Tibial nerve (tissue), 4 donors: ENCODE results near the gene NPR3. TPM values are rescaled to one million over a fixed set of nuclear protein-coding genes. Genes with fewer than 3 reads are reported as not detected.

Experiments
- DNase-seq, 2 donors: peaks; one replicate each; pipeline ENCODE4 v3.0.0-alpha.2; 2019; ENCODE audit warnings: low spot score in 2 of 2
- H3K27ac ChIP-seq, 4 donors: fragments of 200-600 bp; sonication (generic) in 3 of 4; one replicate each; pipeline ENCODE4 v1.5.1; 2017 to 2019; ENCODE audit warnings: mild to moderate bottlenecking in 1 of 4
- H3K27me3 ChIP-seq, 2 donors: fragments of 200-600 bp; sonication (generic) in 1 of 2; one replicate each; pipeline versions ENCODE4 v1.5.1 to v1.6.0; 2017 to 2019
- H3K36me3 ChIP-seq, 3 donors: fragments of 200-600 bp; sonication (generic); one replicate each; pipeline ENCODE4 v1.5.1; 2018 to 2019
- H3K4me1 ChIP-seq, 4 donors: fragments of 200-600 bp; sonication (generic) in 3 of 4; one replicate each; pipeline ENCODE4 v1.5.1; 2017 to 2019
- H3K4me3 ChIP-seq, 4 donors: fragments of 200-600 bp; sonication (generic) in 3 of 4; one replicate each; pipeline ENCODE4 v1.5.1; 2017 to 2019; ENCODE audit warnings: mild to moderate bottlenecking in 1 of 4, moderate library complexity in 1 of 4
- H3K9me3 ChIP-seq, 4 donors: fragments of 200-600 bp; sonication (generic) in 3 of 4; one replicate each; pipeline ENCODE4 v1.5.1; 2017 to 2019
- EP300 ChIP-seq, 2 donors: sonication (generic); formaldehyde crosslinking; IDR thresholded peaks; one replicate each; pipeline ENCODE4 v1.6.1; 2017; ENCODE audit warnings: antibody characterized with exemption in 2 of 2, mild to moderate bottlenecking in 1 of 2
- POLR2A ChIP-seq, 2 donors: fragments of 450-650 bp; IDR thresholded peaks; one replicate each; pipeline ENCODE4 v1.6.1; 2017; ENCODE audit warnings: antibody characterized with exemption in 2 of 2, mild to moderate bottlenecking in 2 of 2, moderate library complexity in 2 of 2
- WGBS, 2 donors: methylation state at CpG; one replicate each; pipeline ENCODE4 v1.1.5; 2018; 5-methylcytosine and 5-hydroxymethylcytosine counted together
- total RNA-seq, 4 donors: library from RNA; depleted of rRNA; stranded (reverse); fragments of >200 nt; gene quantifications; one replicate each; pipeline ENCODE4 v1.1.0, GENCODE V29; 2016
- TF ChIP-seq, protein P1 (sequence below), 5 experiments: fragments of 200-600 bp in 3 of 5; fragments of 450-650 bp in 2 of 5; sonication (generic) in 3 of 5; IDR thresholded peaks; one replicate each; pipeline ENCODE4 v1.5.1; 2016 to 2019; ENCODE audit warnings: antibody characterized with exemption in 5 of 5, mild to moderate bottlenecking in 3 of 5, moderate library complexity in 2 of 5

The NPR3 gene
- total RNA-seq, 4 donors from 2014 or later: 10.8 to 81.5 (median 32.5) TPM

DNA sequence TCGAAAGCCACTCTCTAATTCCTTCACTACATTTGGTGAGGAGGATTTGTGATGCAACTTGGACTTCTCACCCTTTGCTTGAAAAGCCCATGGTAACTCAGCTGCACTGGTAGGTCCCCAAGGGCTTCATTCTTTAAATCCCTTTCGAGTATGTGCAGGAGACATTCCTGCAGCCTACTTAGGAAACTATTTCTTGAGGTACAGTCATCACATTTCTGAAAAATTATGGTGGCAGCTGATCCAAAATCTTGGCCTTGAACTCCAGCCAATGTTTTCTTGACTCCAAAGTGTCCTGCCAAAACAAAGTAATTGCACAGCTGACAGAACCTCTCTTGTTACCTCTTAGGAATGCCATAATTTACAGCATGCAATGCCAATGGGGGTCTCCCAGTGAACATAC, 99.7 kb downstream of the NPR3 start:
- TF ChIP-seq, protein P1, sequence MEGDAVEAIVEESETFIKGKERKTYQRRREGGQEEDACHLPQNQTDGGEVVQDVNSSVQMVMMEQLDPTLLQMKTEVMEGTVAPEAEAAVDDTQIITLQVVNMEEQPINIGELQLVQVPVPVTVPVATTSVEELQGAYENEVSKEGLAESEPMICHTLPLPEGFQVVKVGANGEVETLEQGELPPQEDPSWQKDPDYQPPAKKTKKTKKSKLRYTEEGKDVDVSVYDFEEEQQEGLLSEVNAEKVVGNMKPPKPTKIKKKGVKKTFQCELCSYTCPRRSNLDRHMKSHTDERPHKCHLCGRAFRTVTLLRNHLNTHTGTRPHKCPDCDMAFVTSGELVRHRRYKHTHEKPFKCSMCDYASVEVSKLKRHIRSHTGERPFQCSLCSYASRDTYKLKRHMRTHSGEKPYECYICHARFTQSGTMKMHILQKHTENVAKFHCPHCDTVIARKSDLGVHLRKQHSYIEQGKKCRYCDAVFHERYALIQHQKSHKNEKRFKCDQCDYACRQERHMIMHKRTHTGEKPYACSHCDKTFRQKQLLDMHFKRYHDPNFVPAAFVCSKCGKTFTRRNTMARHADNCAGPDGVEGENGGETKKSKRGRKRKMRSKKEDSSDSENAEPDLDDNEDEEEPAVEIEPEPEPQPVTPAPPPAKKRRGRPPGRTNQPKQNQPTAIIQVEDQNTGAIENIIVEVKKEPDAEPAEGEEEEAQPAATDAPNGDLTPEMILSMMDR (IDR thresholded peaks at IDR 0.05): no peak
- TF ChIP-seq EP300 (IDR thresholded peaks at IDR 0.05): peak in 1 of 2 donors; percentile 14
- no peak overlapping the region for H3K27ac ChIP-seq
- peak in 1 of 2 donors; percentile 27 for DNase-seq

DNA sequence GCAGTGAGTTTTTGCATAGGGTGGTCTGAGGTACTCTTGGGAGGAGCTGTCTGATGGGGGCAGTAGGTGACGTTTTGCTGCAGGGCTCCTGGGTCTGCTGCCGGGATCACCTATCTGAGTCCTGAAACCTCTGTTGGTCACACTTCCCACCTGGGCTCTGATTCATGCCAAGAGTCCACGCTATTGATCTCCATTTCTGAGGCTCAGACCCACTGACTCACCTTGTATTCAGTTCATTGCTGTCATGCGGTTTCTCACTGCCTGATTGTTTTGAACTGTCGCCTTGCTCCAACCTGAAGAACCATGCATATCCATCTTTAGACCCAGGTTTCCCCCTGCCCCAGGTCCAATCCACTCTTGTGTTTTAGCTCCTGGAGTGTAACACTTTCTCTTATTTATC, 101.3 kb downstream of the NPR3 start:
- 90 to 96% methylated on average over 5 of the region's 5 CpGs for WGBS, 2 donors

More for the DNA sequence above, 99.7 kb downstream of the NPR3 start:
- H3K9me3 ChIP-seq: no peaks in the 10 kb centered on the region
- H3K36me3 ChIP-seq: no peaks in the 10 kb centered on the region
- peaks cover 0 to 8% (median 0%) of the 10 kb centered on the region in 4 donors for H3K4me1 ChIP-seq
- WGBS, 2 donors: 41 to 44% methylated on average over 2 of the region's 2 CpGs
- H3K27me3 ChIP-seq: no peaks in the 10 kb centered on the region
- H3K4me3 ChIP-seq: no peak overlapping the region

DNA sequence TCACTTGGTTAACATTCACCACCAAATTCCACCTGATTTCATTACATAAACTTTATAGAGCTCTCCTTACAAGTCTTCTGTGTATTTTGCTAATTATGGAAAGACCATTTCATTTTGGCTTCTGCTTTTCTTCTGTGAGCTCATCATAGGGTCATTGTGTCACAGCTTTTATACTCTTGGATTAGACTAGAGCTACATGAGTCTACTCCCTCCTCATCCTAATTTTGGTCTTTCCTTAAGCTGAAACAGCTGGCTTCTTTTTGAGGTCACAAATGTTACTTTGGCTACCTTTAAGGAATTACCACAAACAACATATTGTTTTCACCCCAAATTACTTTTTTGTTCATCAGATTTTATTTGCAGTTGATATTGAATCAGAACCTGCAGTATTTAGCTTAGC, 103.0 kb downstream of the NPR3 start:
- Histone ChIP-seq H3K4me3 (no peak overlapping the region), H3K36me3 (no peaks in the 10 kb centered on the region), H3K27ac (no peak overlapping the region), H3K4me1 (peaks cover 0 to 8% (median 0%) of the 10 kb centered on the region in 4 donors), H3K9me3 (no peaks in the 10 kb centered on the region), H3K27me3 (no peaks in the 10 kb centered on the region)
- DNase-seq: no peak
- TF ChIP-seq, protein P1 (IDR thresholded peaks at IDR 0.05): no peak
- TF ChIP-seq POLR2A (IDR thresholded peaks at IDR 0.05) (no peak), EP300 (IDR thresholded peaks at IDR 0.05) (no peak)

More for the DNA sequence above, 101.3 kb downstream of the NPR3 start:
- DNase-seq: no peak
- Histone ChIP-seq H3K4me3 (no peak overlapping the region), H3K9me3 (no peaks in the 10 kb centered on the region), H3K27ac (no peak overlapping the region), H3K36me3 (no peaks in the 10 kb centered on the region), H3K27me3 (no peaks in the 10 kb centered on the region), H3K4me1 (peaks cover 0 to 8% (median 0%) of the 10 kb centered on the region in 4 donors)
- TF ChIP-seq, protein P1 (IDR thresholded peaks at IDR 0.05): no peak
- TF ChIP-seq POLR2A (IDR thresholded peaks at IDR 0.05) (no peak), EP300 (IDR thresholded peaks at IDR 0.05) (no peak)

DNA sequence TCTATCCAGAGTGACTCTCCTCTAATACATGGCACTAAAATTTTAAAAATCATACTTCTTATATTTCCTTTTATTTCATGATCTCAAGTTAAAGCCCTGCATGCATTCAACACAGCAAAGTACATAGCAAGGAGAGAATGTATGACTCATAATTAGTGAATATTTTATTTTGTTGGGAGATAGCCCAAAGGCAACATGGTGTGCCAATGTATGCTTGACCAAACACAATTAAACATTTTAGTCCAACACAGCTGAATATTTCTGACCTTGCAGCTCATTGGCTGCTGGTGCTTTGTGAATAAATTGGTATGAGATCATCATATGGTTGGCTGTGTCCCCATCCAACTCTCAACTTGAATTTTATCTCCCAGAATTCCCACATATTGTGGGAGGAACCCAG, 103.5 kb downstream of the NPR3 start:
- H3K27ac ChIP-seq: no peak overlapping the region
- no peaks in the 10 kb centered on the region for H3K36me3 ChIP-seq
- peaks cover 0 to 8% (median 0%) of the 10 kb centered on the region in 4 donors for H3K4me1 ChIP-seq
- no peak for DNase-seq
- no peaks in the 10 kb centered on the region for H3K27me3 ChIP-seq
- no peaks in the 10 kb centered on the region for H3K9me3 ChIP-seq
- H3K4me3 ChIP-seq: no peak overlapping the region
- TF ChIP-seq, protein P1 (IDR thresholded peaks at IDR 0.05): no peak
- no peak for TF ChIP-seq EP300 (IDR thresholded peaks at IDR 0.05)
- TF ChIP-seq POLR2A (IDR thresholded peaks at IDR 0.05): no peak

DNA sequence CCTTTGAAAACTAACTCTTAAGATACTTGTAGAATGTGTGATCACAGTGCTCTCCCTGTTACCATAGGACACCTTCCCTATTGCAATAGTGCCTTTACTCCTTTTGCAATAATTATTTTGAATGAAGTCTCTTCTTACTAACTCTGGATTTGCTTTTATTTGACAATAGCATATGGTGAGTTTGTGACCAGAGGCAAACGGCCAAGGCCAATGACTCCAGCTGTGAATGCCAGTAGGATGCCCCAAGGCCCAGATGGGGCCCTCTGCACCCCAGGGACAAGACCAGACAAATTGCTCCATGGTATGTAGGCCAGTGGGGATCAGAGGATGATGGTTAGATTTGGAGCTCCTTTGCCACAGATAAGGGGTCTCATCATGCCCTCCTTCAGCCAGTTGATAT, 116.9 kb downstream of the NPR3 start:
- Histone ChIP-seq H3K9me3 (no peaks in the 10 kb centered on the region), H3K36me3 (no peaks in the 10 kb centered on the region), H3K27ac (no peak overlapping the region), H3K4me3 (no peak overlapping the region), H3K27me3 (no peaks in the 10 kb centered on the region), H3K4me1 (no peaks in the 10 kb centered on the region)
- TF ChIP-seq POLR2A (IDR thresholded peaks at IDR 0.05): no peak
- TF ChIP-seq EP300 (IDR thresholded peaks at IDR 0.05): no peak
- TF ChIP-seq, protein P1 (IDR thresholded peaks at IDR 0.05): no peak
- no peak for DNase-seq
- WGBS, 2 donors: 39 to 50% methylated on average over 1 of the region's 1 CpG
